ENCODE measurements around the gene PNLIPRP1.

Gene PNLIPRP1

DNA sequence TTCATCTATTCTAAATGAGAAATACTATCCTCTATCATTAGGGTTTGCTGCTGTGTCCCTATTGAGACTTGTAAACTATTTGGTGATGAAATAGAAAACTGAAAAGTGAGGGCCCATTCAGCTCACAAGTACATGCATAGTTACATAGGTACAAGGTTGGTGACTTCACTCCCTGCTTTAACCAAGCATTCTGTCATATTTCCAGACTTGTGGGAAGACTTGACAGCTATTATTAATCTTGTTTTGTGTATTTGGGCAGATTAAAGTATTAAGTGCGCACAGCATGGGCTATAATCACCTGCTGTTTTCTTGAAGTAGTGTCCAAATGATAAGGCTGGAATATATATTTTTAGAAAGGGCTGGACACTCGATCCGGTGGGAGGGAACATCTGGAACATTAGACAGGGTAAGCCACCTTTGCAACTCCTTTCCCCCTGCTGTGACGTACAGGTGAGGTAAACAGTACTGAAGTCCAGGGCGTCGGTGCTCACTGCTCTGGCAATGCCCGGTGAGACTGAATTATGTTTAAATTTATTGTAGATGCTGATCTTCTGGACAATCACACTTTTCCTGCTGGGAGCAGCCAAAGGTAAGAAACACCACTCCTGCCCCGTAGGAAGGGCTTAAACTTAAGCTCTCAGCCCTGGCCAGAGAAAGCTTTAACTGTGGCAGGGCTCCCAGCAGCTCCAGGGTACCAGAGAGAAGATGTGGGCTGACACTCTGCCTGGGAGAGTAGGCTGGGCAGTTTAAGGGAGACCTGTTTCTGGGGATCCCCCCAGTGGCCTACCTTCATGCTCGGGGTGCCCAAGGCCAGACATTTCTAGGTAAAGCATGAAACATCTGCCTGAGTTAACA, at the start of gene PNLIPRP1:
Gene PNLIPRP1 (plus strand): TSS at position 370 of the 855 bp plus-strand sequence. CDS start 171 bp downstream, at position 541.
- Mint-ChIP-seq H3K4me3 (no peak within 1 kb of the TSS), H3K36me3 (no peaks in the 10 kb centered on the region), H3K27ac (no peak within 1 kb of the TSS), H3K4me1 (ENCODE audit: low read depth) (no peaks in the 10 kb centered on the region), H3K9me3 (ENCODE audit: low read depth) (no peaks in the 10 kb centered on the region), H3K27me3 (no peaks in the 10 kb centered on the region)

DNA sequence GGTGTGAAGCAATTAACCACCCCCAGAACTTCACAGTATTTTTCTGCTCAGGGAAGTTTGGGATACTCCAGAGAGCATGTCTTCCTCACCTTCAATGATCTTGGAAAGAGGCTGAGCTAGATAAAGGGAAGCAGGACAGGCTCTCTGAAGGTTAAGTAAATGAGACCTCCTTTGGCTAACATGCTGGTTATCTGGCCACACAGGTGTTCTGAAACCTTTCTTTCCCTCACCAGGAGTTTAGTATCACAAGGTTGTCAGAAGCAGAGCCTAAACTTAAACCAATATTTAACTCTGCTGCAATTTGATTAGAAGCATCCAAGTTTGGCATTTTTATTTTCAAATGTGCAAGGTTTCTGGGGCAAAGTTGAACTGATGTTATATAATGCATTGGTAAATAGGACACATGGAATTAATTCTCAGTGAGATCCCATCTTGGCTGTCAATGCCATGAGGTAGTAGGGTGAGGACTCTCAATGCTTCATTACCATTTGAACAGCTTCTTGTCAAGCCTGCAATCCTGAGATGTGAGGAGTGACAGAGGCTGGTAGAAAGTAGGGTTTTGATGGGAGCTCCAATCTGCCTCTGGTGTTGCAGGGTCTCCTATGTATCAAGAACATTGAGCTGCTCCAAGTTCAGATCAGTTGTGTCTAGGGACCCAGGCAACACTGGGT, 48.6 kb upstream of the PNLIPRP1 start:
- Mint-ChIP-seq H3K36me3 (no peaks in the 10 kb centered on the region), H3K27me3 (peaks cover 11% of the 10 kb centered on the region), H3K4me3 (no peak overlapping the region), H3K4me1 (ENCODE audit: low read depth) (no peaks in the 10 kb centered on the region), H3K27ac (no peak overlapping the region), H3K9me3 (ENCODE audit: low read depth) (peaks cover 6% of the 10 kb centered on the region)

DNA sequence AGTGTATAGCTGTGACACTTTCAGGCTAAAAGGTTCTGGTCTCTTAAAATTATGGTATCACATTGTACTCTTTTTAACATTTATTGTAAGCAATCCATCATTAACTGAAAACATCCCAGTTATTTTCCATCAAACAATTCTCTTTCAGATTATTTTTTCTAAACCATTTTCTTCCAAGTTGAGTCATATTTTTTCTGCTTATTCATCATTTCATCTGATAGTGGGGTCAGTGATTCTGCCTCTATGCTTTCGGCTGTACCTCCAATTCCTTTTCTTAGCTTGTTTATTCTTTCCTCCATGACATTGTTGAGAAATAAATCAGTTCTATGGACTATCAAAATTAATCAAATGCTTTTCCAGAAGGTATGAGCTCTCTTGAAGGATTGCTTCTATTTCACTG, 45.6 kb upstream of the PNLIPRP1 start:
- H3K36me3 Mint-ChIP-seq = no peaks in the 10 kb centered on the region
- no peaks in the 10 kb centered on the region for H3K4me1 Mint-ChIP-seq (ENCODE audit: low read depth)
- H3K27me3 Mint-ChIP-seq = peaks cover 6% of the 10 kb centered on the region
- H3K27ac Mint-ChIP-seq = no peak overlapping the region
- no peak overlapping the region for H3K4me3 Mint-ChIP-seq
- H3K9me3 Mint-ChIP-seq (ENCODE audit: low read depth) = no peaks in the 10 kb centered on the region

GRCh38 chr10:116545756-116546155, 45.0 kb upstream of the PNLIPRP1 start, which contains the start of gene PNLIP:
Gene PNLIP, plus strand, starts transcription at chr10:116545931. Its CDS starts 162 bp downstream, at chr10:116546093.
- H3K9me3 Mint-ChIP-seq (ENCODE audit: low read depth) = no peaks in the 10 kb centered on the region
- no peaks in the 10 kb centered on the region for H3K4me1 Mint-ChIP-seq (ENCODE audit: low read depth)
- no peak within 1 kb of the TSS for H3K4me3 Mint-ChIP-seq
- H3K36me3 Mint-ChIP-seq = no peaks in the 10 kb centered on the region
- peaks cover 6% of the 10 kb centered on the region for H3K27me3 Mint-ChIP-seq
- no peak within 1 kb of the TSS for H3K27ac Mint-ChIP-seq

DNA sequence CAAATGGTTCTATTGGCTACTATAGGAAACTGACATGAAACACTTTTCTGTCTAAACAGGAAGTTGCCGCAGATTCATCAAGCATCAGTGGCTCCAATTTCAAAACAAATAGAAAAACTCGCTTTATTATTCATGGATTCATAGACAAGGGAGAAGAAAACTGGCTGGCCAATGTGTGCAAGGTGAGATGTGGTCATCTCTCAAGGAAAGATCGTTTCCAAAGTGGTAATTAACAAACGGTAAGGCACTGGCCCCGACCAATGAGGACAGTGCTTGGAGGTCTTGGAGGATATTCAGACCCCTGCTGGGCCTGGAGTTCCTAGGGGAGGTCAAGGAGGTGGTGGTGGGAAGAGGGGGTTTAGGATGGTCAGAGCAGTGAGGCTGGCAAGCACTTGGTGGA, 42.5 kb upstream of the PNLIPRP1 start:
- Mint-ChIP-seq H3K4me3 (no peak overlapping the region), H3K36me3 (no peaks in the 10 kb centered on the region), H3K4me1 (ENCODE audit: low read depth) (no peaks in the 10 kb centered on the region), H3K9me3 (ENCODE audit: low read depth) (no peaks in the 10 kb centered on the region), H3K27ac (no peak overlapping the region), H3K27me3 (peaks cover 4% of the 10 kb centered on the region)

DNA sequence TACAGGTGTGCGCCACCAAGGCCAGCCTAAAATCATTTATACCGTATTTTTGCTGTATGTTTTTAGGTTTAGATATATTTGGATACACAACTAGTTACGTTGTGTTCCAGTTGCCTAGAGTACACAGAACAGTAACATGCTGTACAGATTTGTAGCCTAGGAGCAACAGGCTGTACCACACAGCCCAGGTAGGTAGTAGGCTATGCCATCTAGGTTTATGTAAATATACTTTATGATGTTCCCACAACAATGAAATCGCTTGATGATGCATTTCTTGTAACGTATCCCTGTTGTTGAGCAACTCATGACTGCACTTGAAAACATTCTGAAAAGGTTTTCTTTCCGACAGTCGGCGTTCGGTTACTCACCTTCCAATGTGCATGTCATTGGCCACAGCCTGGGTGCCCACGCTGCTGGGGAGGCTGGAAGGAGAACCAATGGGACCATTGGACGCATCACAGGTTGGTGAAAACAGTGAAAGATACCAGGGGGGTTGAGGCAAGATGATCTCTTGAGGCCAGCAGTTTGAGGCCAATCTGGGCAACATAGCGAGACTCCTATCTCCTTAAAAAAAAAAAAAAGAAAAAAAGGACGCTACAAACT, 37.3 kb upstream of the PNLIPRP1 start:
- H3K27me3 Mint-ChIP-seq = no peaks in the 10 kb centered on the region
- H3K36me3 Mint-ChIP-seq = no peaks in the 10 kb centered on the region
- no peak overlapping the region for H3K27ac Mint-ChIP-seq
- no peak overlapping the region for H3K4me3 Mint-ChIP-seq
- H3K4me1 Mint-ChIP-seq (ENCODE audit: low read depth) = no peaks in the 10 kb centered on the region
- no peaks in the 10 kb centered on the region for H3K9me3 Mint-ChIP-seq (ENCODE audit: low read depth)

GRCh38 chr10:116554628-116555027, 36.1 kb upstream of the PNLIPRP1 start:
- Mint-ChIP-seq H3K9me3 (ENCODE audit: low read depth) (no peaks in the 10 kb centered on the region), H3K4me3 (no peak overlapping the region), H3K36me3 (no peaks in the 10 kb centered on the region), H3K27me3 (no peaks in the 10 kb centered on the region), H3K4me1 (ENCODE audit: low read depth) (no peaks in the 10 kb centered on the region), H3K27ac (no peak overlapping the region)

GRCh38 chr10:116555880-116556279, 34.9 kb upstream of the PNLIPRP1 start:
- Mint-ChIP-seq H3K9me3 (ENCODE audit: low read depth) (no peaks in the 10 kb centered on the region), H3K36me3 (no peaks in the 10 kb centered on the region), H3K27me3 (no peaks in the 10 kb centered on the region), H3K27ac (no peak overlapping the region), H3K4me3 (no peak overlapping the region), H3K4me1 (ENCODE audit: low read depth) (no peaks in the 10 kb centered on the region)

DNA sequence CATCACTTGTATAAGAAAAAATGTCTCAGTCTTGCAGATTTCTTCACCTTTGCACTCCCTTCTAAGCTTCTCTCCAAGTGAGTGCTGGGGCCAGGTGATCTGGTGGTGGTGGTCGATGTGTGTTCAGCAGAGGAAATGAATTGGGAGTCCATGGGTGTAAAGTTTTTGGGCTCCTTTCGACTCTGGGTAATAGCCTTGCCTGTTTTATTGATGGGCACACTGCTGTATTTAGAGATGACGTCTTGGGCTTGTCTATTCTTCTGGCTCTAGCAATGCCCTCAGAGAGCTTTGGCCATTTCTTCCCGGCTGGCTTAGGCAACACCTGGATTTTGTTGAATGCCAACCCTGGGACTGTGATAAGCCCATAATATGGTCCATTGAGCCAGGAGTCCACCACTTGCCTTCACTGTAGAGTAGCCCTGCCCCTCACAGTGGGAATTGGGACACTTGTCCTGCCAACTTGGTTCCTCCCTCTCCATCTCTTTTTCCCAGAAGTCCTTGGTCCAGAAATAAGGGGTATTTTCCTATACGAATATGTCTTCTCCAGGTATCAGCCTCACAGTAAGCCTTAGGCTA, 33.4 kb upstream of the PNLIPRP1 start:
- Mint-ChIP-seq H3K9me3 (ENCODE audit: low read depth) (no peaks in the 10 kb centered on the region), H3K4me3 (no peak overlapping the region), H3K36me3 (no peaks in the 10 kb centered on the region), H3K4me1 (ENCODE audit: low read depth) (no peaks in the 10 kb centered on the region), H3K27ac (no peak overlapping the region), H3K27me3 (no peaks in the 10 kb centered on the region)

GRCh38 chr10:116565534-116565933, 25.2 kb upstream of the PNLIPRP1 start:
- no peak overlapping the region for H3K4me3 Mint-ChIP-seq
- no peaks in the 10 kb centered on the region for H3K9me3 Mint-ChIP-seq (ENCODE audit: low read depth)
- no peaks in the 10 kb centered on the region for H3K4me1 Mint-ChIP-seq (ENCODE audit: low read depth)
- no peaks in the 10 kb centered on the region for H3K27me3 Mint-ChIP-seq
- H3K36me3 Mint-ChIP-seq = no peaks in the 10 kb centered on the region
- H3K27ac Mint-ChIP-seq = no peak overlapping the region

DNA sequence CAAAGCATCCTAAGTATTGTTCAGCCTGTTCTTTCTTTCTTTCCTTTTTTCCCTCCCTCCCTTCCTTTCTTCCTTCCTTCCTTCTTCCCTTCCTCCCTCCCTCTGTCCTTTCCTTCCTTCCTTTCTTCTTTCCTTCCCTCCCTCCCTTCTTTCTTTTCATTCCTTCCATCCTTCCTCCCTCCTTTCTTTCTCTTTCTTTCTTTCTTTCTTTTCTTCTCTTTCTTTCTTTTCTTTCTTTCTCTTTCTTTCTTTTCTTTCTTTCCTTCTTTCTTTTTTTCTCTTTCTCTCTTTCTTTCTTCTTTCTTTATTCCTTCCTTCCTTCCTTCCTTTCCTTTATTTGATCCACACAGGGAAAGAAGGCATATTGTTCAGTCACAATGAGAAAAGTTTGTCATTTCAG, 23.8 kb upstream of the PNLIPRP1 start:
- no peak overlapping the region for H3K27ac Mint-ChIP-seq
- no peaks in the 10 kb centered on the region for H3K4me1 Mint-ChIP-seq (ENCODE audit: low read depth)
- H3K27me3 Mint-ChIP-seq = no peaks in the 10 kb centered on the region
- H3K4me3 Mint-ChIP-seq = no peak overlapping the region
- H3K9me3 Mint-ChIP-seq (ENCODE audit: low read depth) = no peaks in the 10 kb centered on the region
- no peaks in the 10 kb centered on the region for H3K36me3 Mint-ChIP-seq

DNA sequence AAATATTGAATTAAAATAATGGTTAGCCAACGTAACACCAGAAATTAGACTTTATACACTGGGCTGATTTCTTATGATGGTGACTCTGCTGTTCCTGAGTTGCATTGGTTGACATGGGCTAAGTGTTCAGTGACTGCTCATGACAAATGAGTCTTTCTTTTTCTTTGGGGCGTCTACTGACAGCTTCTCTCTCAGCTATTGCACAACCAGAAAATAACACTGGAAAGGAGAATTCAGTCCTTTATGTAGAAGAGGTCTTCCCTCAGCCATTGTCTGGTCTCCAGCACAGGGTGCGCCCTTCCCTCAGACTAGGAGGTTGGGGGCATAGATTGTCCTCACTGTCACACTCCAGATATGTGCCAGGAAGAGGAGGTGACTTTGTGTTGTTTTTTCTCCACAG, 23.4 kb upstream of the PNLIPRP1 start:
- no peaks in the 10 kb centered on the region for H3K27me3 Mint-ChIP-seq
- H3K4me3 Mint-ChIP-seq = no peak overlapping the region
- no peaks in the 10 kb centered on the region for H3K9me3 Mint-ChIP-seq (ENCODE audit: low read depth)
- H3K36me3 Mint-ChIP-seq = no peaks in the 10 kb centered on the region
- H3K27ac Mint-ChIP-seq = no peak overlapping the region
- H3K4me1 Mint-ChIP-seq (ENCODE audit: low read depth) = no peaks in the 10 kb centered on the region

DNA sequence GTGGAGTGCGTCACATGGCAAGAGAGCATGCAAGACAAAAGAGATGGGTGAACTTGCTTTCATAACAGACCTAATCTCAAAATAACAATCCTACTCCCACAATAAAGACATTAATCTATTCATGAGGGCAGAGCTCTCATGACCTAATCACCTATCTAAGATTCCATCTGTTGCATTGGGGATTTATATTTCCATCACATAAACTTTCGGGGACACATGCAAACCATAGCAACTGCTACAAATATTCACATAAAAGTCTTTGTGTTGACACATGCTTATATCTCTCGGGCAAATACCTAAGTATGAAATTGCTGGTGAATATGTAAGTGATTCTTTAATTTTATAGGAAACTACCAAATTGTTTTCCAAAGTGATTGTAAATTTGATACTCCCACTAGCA, 16.0 kb upstream of the PNLIPRP1 start:
- Mint-ChIP-seq H3K36me3 (no peaks in the 10 kb centered on the region), H3K9me3 (ENCODE audit: low read depth) (peaks cover 4% of the 10 kb centered on the region), H3K4me3 (no peak overlapping the region), H3K4me1 (ENCODE audit: low read depth) (no peaks in the 10 kb centered on the region), H3K27ac (no peak overlapping the region), H3K27me3 (no peaks in the 10 kb centered on the region)

GRCh38 chr10:116587878-116588591, 2.7 kb upstream of the PNLIPRP1 start:
- H3K27me3 Mint-ChIP-seq = no peaks in the 10 kb centered on the region
- H3K36me3 Mint-ChIP-seq = no peaks in the 10 kb centered on the region
- H3K4me1 Mint-ChIP-seq (ENCODE audit: low read depth) = no peaks in the 10 kb centered on the region
- H3K9me3 Mint-ChIP-seq (ENCODE audit: low read depth) = no peaks in the 10 kb centered on the region
- H3K27ac Mint-ChIP-seq = no peak overlapping the region
- no peak overlapping the region for H3K4me3 Mint-ChIP-seq
